NCI-H526 treated with DMSO at 0.1 percent for 48 hours (cell line): ENCODE data around the gene DNTT.
A peak's percentile ranks its signal among the peaks of the same experiment; 100 is the strongest.

Experiments
- DNase-seq: peaks from one replicate; lab custom pipeline; 2025; lab: John Stamatoyannopoulos, UW

Gene DNTT

DNA sequence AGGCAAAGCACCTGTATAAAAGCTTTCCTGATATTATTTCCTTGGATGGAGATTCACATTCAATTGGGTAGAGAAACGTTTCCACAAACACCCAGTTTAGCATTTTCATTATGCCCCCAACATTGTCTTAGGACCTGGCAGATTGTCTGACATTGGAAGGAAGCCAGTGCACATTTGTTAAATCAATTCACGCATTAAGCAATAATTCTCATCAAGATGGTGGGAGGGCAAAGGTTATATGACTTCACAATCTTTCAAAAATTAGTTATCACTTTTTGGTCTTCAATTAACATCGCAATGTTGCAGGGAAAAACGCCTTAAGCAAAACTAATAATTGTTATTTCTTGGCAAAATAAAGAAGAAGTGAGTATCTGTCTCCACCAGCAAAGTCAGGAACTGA is 38.2 kb downstream of the DNTT start:
- DNase-seq = no peak

GRCh38 chr10:96344178-96344577 is 39.9 kb downstream of the DNTT start:
- no peak for DNase-seq

DNA sequence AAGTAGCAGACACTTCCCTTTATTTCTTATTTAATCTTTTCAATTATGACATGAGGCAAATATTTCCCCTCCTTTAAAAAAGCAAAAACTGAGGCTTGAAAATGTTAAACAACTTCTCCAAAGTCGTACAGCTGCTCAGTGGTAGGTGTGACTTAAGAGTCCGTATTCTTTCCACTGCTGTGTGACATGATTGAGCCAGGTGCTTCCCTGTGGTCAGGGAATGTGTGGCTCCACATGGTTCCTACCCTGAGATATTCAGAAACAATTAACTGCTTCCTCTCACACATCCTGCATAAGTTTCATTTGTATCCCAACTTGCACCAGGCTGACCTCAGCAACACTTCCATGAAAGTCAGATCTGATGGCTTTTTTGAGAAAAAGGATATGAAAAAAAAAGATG is 41.0 kb downstream of the DNTT start:
- DNase-seq = no peak

GRCh38 chr10:96346295-96346694 is 42.1 kb downstream of the DNTT start:
- no peak for DNase-seq

GRCh38 chr10:96352027-96352426 is 47.8 kb downstream of the DNTT start:
- no peak for DNase-seq

- DNase-seq = no peak
Observed at GRCh38 chr10:96352582-96352981, 48.3 kb downstream of the DNTT start.

DNA sequence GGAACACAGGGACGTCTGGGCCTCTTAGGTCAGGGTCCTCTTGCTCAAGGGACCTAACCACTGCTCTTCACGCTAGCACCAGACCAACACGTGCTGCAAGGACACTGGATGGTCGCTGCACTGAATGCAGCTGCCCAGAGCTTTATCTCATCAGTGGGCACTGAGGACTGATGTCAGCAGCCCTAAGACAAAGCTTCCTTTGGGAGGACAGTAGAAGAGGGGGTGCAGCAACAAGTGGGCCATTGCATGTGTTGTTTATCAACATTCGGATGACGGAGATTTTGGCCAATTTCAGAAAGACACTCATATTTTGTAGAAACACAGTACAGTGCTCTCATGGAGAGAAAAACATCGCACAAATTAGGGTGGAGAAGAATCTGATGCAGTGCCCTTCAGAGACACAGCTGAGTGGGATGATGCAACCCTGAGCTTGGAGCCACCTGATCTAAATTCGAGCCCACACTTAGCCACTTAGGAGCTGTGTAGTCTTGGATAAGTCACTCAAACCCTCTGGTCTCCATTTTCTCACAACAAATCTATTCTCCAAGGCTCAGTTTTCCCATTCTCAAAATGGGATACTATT is 52.9 kb downstream of the DNTT start:
- DNase-seq = no peak

- DNase-seq = no peak
Observed at GRCh38 chr10:96358851-96359540, 54.8 kb downstream of the DNTT start, which contains the start of gene OPALIN. Gene OPALIN (minus strand): TSS chr10:96359002. CDS start chr10:96358896, 106 bp downstream.

DNA sequence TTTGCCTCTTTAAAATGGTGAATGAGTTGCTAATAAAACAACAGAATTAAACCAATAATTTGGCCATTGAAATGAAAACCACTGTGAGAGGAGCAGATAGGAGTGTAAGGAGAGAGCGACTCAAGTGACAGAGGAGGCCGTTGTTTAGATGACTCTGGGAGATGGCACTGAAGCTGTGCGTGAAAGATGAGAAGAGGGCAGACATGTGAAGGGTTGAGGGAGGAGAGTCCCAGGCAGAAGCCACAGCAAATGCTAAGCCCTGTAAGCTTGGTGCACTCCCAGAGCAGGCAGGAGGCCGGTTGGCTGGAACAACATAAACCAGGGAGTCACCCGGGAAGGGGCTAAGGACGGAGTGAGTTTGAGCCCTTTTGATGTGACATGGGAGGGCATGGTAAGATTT is 55.4 kb downstream of the DNTT start:
- DNase-seq = no peak

- no peak for DNase-seq
Observed at GRCh38 chr10:96360331-96360730, 56.1 kb downstream of the DNTT start.

DNA sequence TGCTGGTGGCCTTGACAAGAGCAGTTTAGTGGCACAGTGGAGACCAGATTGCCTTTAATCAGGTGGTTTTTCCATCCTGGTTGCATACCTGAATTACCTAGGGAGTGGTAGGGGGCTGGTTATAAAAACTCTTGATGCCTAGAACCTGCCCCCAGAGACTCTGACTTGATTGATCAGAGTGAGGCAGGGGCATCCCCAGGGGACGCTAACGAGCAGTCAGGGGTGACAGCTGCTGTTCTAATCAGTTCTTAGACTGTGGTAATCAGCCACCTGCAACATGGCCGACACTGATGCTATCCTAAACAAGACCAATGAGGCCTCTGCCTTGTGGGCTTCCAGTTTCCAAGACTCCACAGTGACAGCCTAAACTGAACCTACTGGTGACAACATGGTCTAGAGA is 56.5 kb downstream of the DNTT start:
- DNase-seq = no peak

DNA sequence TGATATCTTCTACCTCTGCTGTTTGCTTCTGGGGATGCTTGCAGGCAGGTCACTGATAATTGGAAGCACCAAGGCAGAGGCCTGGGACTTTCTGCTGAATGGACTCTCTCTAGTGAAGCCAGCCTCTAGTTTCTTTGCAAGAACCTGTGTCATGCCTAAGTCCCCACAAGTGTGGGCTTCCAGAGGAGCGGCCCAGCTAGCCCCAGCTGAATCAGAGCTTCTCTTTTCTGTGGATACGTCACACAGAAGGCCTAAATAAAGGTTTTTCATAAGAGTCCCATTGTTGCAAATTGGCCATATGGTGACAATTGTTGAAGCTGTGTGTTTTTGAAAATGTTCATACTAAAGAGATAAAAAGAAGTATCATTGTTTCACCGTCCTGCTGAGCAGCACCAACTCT is 61.3 kb downstream of the DNTT start:
- no peak for DNase-seq

GRCh38 chr10:96366508-96366907 is 62.3 kb downstream of the DNTT start:
- no peak for DNase-seq

DNA sequence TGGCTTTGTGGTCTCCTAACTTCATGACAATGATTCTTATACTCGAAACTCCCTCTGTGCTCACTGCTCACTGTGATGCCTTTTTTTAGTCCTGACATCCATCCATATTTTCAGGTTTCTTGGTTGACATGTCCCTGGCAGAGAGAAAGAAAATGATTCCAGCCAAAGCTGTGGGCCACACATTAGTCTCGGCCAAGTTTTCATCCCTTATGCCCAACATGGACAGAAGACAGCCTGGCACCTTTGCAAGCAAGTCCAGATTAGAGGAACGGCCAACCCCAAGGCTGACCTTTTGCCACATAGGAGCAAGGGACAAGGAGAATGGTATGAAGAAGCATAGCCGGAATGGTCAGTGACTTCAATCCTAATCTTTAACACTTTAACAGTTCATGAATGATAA is 63.2 kb downstream of the DNTT start:
- no peak for DNase-seq

DNA sequence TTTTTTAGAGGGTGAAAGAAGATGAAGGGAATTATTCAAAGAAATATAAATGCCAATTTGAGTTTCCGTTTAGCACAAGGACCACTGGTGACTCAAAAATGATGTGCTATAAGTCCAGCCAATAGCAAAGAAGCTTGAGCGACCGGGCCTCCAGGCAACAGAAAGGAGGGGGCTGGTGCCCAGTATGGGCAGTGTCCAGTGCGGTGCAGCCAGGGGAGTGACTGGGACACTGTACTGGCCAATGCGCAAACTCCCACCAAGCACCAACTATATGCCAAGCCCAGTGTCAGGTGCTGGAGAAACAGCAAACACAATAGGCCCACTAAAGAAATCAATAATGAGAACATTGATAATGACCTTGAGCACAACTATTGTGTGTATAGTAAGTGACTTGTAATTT is 64.7 kb downstream of the DNTT start:
- DNase-seq = no peak

GRCh38 chr10:96369890-96370583 is 65.8 kb downstream of the DNTT start:
- no peak for DNase-seq

DNA sequence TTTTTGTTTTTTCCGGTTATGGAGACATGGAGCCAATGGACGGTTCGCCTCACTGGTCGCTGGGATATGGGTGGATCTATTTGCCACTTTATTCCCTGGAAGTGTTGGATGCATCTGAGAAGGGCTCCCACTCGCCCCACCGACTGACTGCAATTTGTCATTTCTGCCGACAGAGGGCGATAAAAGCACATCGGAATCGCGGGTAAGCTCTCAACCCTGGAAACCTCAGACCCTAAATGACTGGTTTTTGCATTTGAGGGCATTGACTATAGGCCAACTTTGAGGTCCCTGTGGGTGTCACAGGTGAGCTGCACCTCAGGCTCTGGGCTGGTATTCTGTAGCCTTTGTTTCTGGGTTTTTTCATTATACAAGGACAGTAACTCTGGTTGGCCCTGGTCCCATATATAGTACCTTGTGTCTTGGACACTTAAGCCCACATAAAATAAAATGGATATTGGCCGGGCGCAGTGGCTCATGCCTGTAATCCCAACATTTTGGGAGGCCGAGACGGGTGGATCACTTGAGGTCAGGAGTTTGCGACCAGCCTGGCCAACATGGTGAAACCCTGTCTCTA is 66.4 kb downstream of the DNTT start:
- DNase-seq = peak; percentile 29

DNA sequence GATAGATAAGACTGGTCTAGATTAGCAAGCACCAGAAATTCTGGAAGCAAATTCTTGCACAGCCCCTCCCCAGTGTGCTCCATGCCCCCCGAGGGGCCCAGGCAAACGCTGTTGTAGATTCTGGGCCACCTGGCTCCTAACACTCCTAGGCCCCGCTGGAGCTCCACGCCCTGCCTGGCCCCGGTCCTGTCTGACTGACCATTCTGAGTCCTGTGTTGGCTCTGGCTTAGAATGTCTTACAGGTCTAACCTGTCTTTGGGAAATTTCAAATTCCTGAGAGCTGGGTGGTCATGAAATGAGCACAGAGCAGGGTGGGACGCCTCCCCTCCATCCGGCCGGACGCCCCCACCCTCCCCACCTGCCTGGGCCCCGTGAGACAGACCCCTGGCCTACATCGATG is 67.1 kb downstream of the DNTT start:
- no peak for DNase-seq

DNA sequence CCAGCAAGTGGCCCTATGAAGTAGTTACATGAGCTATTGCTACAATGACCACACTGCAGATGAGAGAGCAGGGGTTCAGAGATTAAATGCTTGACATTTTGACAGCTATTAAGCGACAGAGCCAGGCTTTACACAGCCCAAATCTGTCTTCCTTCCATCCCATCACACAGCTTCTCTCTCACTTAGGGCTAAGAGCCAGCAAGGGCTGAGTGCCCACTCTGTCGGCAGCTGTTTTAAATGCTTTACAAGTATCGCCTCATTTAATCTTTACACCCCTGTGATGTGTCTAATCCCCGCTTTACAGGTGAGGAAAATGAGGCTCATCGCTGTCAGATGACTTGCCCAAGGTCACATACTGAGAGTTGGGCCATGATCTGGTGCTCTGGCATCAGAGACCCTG is 69.8 kb downstream of the DNTT start:
- no peak for DNase-seq

GRCh38 chr10:96374639-96374984 is 70.4 kb downstream of the DNTT start:
- no peak for DNase-seq

DNA sequence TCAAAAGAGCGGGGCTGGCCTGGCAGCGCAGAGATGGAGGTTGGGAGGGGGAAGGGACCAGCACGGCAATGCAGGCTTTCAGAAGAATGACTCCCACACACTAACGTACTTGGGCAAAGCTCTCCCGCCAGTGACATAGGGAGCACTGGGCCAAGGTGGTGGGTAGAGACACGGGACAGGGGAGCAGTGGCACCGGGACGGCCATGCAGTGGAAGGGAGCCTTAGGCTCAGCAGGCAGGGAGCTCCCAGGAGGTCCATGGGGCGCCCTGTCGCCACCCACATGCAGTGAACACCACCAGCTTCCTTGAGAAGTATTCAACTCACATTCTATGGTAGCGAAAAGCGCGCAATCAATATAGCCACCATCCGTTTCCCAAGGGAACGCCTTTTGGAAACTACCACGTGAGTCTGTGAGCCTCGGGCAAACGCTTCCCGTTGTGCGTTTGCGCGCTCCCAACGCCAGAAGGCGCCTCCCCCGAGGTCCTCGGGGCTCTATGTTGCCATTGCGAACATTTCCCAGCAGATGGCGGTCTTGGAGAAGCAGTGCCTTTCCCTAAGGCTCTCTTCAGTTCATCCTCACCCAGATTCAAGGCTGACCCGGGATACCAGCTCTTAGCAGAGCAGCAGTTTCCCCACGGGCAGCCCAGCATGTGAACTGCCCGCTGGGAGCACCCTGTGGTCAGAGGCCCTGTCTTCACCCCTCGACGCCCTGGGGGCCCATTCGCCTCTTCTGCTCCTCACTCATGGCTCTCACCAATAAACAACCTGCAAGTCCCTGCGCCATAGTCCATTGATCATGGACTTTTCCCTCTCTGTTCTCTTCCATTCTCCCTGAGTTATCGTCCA is 71.0 kb downstream of the DNTT start:
- peak; percentile 50 for DNase-seq

GRCh38 chr10:96376483-96376882 is 72.2 kb downstream of the DNTT start:
- DNase-seq = no peak
